ENCODE data around the gene SCNN1B.

GRCh38 chr16:23280483-23280967 lies 21.6 kb upstream of the SCNN1B start:
- TF ChIP-seq CTCF (conservative IDR thresholded peaks at IDR 0.05 in 1 of 2, IDR thresholded peaks at IDR 0.05 in 1 of 2; ENCODE audit: low read depth in 1 of 2, low read length in 2 of 2) (no peak), EZH2 (IDR thresholded peaks at IDR 0.05; ENCODE audit: low read length, missing control alignments) (no peak)
